Mucosa of rectum (tissue), 2 donors: Measurements from ENCODE around the gene TRAT1.

Source experiments
- H3K27ac ChIP-seq, 2 donors: one replicate each; pipeline ENCODE4 v1.7.0; 2013; ENCODE audit warnings: inconsistent platforms in 2 of 2, low read depth in 2 of 2, low read length in 2 of 2
- H3K27me3 ChIP-seq, 2 donors: one replicate each; pipeline ENCODE4 v1.7.0; 2013; ENCODE audit warnings: low read length in 2 of 2; ENCODE audit not compliant: control insufficient read depth in 2 of 2, insufficient read depth in 2 of 2
- H3K36me3 ChIP-seq, 2 donors: one replicate each; pipeline ENCODE4 v1.7.0; 2013; ENCODE audit warnings: low read length in 2 of 2; ENCODE audit not compliant: control insufficient read depth in 2 of 2, insufficient read depth in 2 of 2
- H3K4me1 ChIP-seq, 2 donors: one replicate each; pipeline ENCODE4 v1.7.0; 2013; ENCODE audit warnings: low read length in 2 of 2, mild to moderate bottlenecking in 1 of 2; ENCODE audit not compliant: control insufficient read depth in 2 of 2, insufficient read depth in 2 of 2
- H3K4me3 ChIP-seq, 2 donors: one replicate each; pipeline ENCODE4 v1.7.0; 2013; ENCODE audit warnings: low read length in 2 of 2
- H3K9ac ChIP-seq, 2 donors: one replicate each; pipeline ENCODE4 v1.7.0; 2013; ENCODE audit warnings: low read length in 2 of 2, low read depth in 1 of 2, mild to moderate bottlenecking in 1 of 2
- H3K9me3 ChIP-seq, 2 donors: one replicate each; pipeline ENCODE4 v1.7.0; 2013; ENCODE audit warnings: low read length in 2 of 2; ENCODE audit not compliant: control insufficient read depth in 2 of 2
- donor health status: healthy.
- donor health status: Normal muscosa, but diverticular disease.

TRAT1 gene, protein sequence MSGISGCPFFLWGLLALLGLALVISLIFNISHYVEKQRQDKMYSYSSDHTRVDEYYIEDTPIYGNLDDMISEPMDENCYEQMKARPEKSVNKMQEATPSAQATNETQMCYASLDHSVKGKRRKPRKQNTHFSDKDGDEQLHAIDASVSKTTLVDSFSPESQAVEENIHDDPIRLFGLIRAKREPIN

DNA sequence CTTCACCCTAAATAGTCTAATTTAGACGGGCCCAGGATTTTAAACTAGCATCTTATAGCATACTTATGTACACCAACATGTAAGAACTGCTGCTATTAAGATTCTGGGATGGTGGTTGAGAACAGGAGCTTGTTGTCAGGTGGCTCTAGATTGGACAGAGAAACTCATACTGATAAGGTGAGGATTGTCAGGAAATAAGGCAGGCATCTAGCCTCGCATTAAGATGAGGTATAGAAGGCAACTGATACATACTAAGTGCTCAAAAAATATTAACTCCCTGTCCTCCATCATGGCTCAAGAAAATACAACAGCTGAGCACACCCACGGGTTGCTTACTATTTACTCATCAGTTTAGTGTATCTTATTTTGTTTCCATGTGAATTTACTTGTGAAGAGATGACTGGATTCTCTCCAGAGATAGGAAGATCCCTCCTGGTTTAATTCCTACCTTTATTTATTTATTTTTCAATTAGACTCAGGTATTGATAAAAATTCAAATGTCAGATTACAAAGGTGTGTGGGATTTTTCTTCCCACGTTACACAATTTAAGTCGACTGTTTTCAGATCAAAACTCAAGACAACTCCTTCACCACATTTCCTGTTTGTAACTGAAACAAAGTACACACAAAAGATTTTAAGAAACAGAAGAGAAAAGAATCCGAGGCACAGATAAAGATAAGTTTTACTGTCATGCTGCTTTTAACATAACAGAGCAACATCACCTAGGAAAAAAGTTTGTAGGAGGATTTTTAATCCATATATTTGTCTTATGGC, at the start of gene TRAT1:
TRAT1 (plus strand) TSS at position 664 of the 775 bp plus-strand sequence. CDS start 142 bp downstream, outside the sequence.
- H3K9me3 ChIP-seq = no peaks in the 10 kb centered on the region
- H3K27me3 ChIP-seq = no peaks in the 10 kb centered on the region
- H3K4me3 ChIP-seq = peak within 1 kb of the TSS in 1 of 2 donors; percentile 37
- H3K36me3 ChIP-seq = no peaks in the 10 kb centered on the region
- no peak within 1 kb of the TSS for H3K9ac ChIP-seq
- H3K27ac ChIP-seq = no peak within 1 kb of the TSS
- H3K4me1 ChIP-seq = no peaks in the 10 kb centered on the region

DNA sequence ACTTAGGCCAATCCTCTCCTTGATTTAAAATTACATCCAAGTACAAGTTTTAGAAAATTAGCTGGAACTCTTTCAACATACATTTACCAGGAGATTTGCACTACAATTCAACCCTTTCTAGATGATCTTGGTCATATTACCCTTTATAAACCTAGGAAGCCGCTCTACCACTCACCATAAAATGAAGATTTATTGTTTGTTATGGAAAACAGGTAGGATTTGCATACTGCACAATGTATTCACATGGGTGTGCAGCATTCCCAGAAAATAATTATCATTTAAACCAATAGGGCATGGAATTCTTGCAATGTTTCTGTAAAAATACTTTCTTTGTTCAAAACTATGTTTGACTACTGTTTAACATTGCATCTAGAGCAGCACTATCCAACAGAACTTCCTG, 46.9 kb upstream of the TRAT1 start:
- H3K4me1 ChIP-seq = peaks cover 0 to 2% of the 10 kb centered on the region in 2 donors
- H3K27ac ChIP-seq = no peak overlapping the region
- no peak overlapping the region for H3K9ac ChIP-seq
- H3K27me3 ChIP-seq = no peaks in the 10 kb centered on the region
- no peaks in the 10 kb centered on the region for H3K9me3 ChIP-seq
- H3K4me3 ChIP-seq = no peak overlapping the region
- no peaks in the 10 kb centered on the region for H3K36me3 ChIP-seq

DNA sequence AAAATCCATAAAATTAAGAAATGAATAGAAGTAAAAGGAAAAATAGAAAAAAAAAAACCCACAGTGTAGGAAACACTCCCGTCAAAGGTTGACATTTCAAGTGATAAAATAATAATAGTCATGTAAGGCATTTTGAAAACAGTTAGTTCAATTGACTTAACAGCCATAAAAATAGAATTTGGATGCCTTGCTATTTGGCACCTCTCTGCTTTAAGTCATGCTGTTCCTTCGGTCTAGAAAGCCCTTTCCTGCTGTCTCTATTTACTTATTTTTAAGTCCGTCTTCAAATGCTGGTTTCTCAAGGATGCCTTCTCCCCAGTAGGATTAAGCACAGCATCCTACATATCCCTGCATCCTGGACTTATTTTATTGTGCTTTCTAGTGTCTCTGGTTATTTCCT, 43.1 kb upstream of the TRAT1 start:
- H3K27ac ChIP-seq = no peak overlapping the region
- H3K9ac ChIP-seq = no peak overlapping the region
- H3K9me3 ChIP-seq = no peaks in the 10 kb centered on the region
- H3K4me3 ChIP-seq = no peak overlapping the region
- H3K36me3 ChIP-seq = no peaks in the 10 kb centered on the region
- H3K27me3 ChIP-seq = no peaks in the 10 kb centered on the region
- peaks cover 0 to 2% of the 10 kb centered on the region in 2 donors for H3K4me1 ChIP-seq

DNA sequence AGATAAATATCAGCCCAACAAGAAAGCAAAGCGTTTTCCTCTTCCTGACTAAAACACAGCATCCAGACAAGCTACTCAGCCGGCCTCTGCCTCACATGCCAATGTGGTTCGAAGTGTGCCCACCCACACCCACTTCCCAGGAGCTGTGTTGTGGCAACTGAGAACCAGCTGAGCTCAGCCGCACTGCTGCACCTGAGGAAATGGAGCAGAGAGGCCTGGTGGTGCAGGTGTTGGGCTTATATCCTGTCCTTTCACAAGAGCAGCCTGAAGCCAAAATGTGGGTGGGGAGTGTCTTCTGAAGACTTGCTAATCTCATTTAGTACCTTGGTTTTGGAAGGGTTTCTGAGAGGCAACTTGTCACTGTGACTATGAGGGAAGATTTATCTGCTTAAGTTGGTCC, 42.4 kb upstream of the TRAT1 start:
- Histone ChIP-seq H3K4me1 (peaks cover 0 to 2% of the 10 kb centered on the region in 2 donors), H3K27me3 (no peaks in the 10 kb centered on the region), H3K36me3 (no peaks in the 10 kb centered on the region), H3K9ac (no peak overlapping the region), H3K27ac (no peak overlapping the region), H3K4me3 (no peak overlapping the region), H3K9me3 (no peaks in the 10 kb centered on the region)

DNA sequence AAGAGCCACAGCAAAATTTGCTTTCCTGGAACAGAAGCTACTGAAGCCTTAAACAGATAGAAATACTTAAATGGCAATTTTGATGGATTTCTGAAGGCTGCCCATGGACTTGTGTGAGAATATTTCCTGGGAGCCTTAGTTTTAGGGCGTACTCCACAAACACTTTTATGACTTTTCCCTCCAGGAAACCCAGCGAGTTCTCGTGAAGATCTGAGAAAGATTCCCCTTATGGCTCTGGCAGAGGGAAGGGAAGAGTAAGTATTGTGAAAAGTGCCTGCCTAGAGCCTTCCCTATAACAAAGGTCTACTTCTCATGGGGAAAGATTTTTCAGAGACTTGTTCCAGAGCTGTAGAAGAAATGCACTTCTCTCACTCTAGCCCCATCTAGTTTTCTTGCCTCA, 31.1 kb upstream of the TRAT1 start:
- Histone ChIP-seq H3K9me3 (no peaks in the 10 kb centered on the region), H3K4me3 (no peak overlapping the region), H3K27me3 (no peaks in the 10 kb centered on the region), H3K36me3 (no peaks in the 10 kb centered on the region), H3K9ac (no peak overlapping the region), H3K4me1 (no peaks in the 10 kb centered on the region), H3K27ac (no peak overlapping the region)

DNA sequence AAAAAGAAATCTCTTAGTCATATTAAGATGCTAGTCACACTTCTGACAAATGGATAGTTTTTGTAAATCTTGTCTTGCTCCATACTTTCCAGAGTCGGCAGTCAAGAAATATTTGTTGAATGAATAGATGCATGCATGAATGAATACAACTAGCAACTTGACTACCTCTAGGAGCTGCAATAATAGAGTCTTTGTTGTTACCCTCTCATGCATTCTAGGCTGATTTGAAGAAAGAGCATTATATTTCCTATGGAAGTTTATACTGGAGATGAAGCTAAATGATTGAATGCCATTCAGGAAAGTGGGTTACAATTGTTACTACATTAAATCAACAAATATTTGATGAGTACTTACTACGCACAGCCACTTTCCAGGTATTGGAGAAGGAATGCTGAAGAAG, 18.1 kb upstream of the TRAT1 start:
- H3K4me1 ChIP-seq = peaks cover 2 to 5% of the 10 kb centered on the region in 2 donors
- H3K9me3 ChIP-seq = no peaks in the 10 kb centered on the region
- no peak overlapping the region for H3K4me3 ChIP-seq
- H3K9ac ChIP-seq = no peak overlapping the region
- no peak overlapping the region for H3K27ac ChIP-seq
- no peaks in the 10 kb centered on the region for H3K27me3 ChIP-seq
- H3K36me3 ChIP-seq = no peaks in the 10 kb centered on the region

DNA sequence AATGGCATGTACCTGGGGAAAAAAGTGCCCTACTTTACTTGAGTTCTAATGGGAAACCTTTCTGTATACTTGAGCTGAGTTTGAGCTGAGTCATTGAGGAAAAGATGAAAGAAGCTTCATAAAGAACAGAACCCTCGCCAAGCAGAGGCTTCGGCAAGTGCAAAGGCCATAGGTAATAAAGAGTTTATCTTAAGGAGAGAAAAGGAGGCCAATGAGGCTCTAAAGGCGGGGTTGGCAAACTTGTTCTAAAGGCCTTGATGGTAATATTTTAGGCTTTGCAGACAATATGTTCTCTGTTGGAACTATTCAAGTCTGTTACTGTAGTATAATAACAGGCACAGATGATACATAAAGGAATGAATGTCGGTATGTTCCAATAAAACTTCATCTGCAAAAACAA, 17.6 kb upstream of the TRAT1 start:
- no peak overlapping the region for H3K9ac ChIP-seq
- no peak overlapping the region for H3K27ac ChIP-seq
- no peaks in the 10 kb centered on the region for H3K36me3 ChIP-seq
- no peaks in the 10 kb centered on the region for H3K27me3 ChIP-seq
- H3K4me3 ChIP-seq = no peak overlapping the region
- no peaks in the 10 kb centered on the region for H3K9me3 ChIP-seq
- H3K4me1 ChIP-seq = peaks cover 2 to 5% of the 10 kb centered on the region in 2 donors

DNA sequence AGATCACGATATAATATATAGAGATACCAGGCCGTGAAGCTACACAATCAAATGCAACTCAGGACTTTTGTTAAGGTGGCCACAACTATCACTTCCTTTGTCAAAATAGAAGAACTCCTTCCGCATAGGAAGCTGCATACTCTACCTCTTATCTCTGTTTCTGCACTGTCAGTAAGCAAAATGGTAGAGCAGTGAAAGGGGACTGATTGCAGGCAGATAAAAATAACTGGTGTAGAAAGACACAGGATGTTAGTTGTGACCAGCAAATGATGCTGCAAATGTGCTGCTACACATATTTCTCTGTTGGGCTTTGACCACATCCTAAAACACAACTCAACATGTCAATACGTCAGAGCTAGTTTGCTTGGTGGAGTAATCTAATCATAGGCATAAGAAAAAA, 16.3 kb upstream of the TRAT1 start:
- no peak overlapping the region for H3K9ac ChIP-seq
- no peak overlapping the region for H3K4me3 ChIP-seq
- H3K9me3 ChIP-seq = no peaks in the 10 kb centered on the region
- H3K4me1 ChIP-seq = peaks cover 2 to 5% of the 10 kb centered on the region in 2 donors
- no peaks in the 10 kb centered on the region for H3K36me3 ChIP-seq
- no peak overlapping the region for H3K27ac ChIP-seq
- H3K27me3 ChIP-seq = no peaks in the 10 kb centered on the region

DNA sequence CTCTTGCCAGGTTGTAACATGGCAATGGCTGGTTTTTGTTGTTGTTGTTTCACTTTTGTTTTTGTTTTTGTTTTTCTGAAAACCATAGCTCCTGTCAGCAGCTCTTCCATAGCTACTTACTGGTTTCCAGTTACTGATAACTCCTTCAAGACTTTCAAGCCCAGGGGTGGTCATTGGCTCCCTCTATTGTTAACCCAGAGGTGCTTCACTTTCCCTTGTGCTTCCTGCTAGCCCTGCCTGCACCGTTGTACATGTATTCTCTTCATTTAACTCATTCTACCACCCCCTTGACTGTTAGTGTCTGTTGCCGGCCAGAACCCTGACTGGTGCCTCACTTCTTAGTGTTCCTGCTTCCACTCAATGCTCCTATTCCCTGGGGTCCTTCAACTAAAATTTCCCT, 4.2 kb upstream of the TRAT1 start:
- Histone ChIP-seq H3K27me3 (no peaks in the 10 kb centered on the region), H3K4me3 (no peak overlapping the region), H3K9me3 (no peaks in the 10 kb centered on the region), H3K27ac (no peak overlapping the region), H3K9ac (no peak overlapping the region), H3K4me1 (no peaks in the 10 kb centered on the region), H3K36me3 (no peaks in the 10 kb centered on the region)

DNA sequence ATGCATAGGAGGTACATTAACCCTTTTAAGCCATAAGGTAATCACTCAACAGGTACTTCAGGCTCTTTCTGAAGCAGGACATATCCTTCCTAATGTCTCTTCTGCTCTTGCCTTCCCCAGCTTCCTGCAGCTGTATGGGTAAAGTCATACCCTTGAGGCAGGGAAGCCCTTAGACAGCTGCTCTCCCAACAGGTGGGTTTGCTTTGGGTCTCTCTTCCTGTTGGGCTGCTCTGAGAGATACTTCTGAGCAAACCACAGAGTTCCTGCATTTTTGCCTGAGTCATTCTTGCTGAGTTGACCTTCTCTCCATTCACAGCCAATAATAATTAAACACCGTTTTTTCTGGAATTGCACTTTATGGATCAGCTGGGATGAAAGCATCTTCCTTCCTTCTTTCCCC, 2.0 kb upstream of the TRAT1 start:
- H3K9me3 ChIP-seq = no peaks in the 10 kb centered on the region
- H3K9ac ChIP-seq = no peak overlapping the region
- no peak overlapping the region for H3K4me3 ChIP-seq
- H3K36me3 ChIP-seq = no peaks in the 10 kb centered on the region
- H3K27me3 ChIP-seq = no peaks in the 10 kb centered on the region
- no peak overlapping the region for H3K27ac ChIP-seq
- H3K4me1 ChIP-seq = no peaks in the 10 kb centered on the region
